Measurements from ENCODE around the gene IZUMO4.

DNA sequence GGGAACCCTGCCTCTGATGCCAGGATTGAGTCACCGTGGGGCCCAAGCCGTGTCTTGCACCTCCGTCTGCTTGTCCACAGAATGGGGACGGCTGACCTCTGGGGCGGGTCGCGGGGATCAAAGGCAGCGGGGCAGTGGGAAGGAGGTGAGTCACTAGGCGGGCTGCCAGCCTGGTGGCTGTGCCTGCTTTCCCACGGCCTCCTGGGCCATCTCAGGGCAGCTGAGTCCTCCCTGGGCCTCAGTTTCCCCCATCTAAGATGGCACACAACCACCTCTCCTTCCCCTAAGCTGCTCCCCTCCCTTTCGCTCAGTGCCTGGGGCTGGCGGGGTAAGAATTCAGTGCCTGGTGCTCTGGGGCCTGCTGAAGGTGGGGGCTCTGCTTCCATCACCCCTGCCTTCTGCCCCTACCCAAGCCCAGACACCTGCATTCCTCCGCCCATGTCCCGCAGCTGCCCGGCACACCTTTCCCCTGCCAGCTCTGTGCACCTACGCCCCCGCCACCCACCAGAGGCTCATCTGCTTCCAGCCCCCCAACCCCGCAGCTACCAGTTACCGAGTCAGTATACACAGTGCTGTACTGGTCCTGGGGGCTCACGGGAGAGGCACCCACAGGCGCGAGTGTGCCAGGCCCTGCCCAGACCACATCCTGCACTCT is 49.1 kb upstream of the IZUMO4 start:
- TF ChIP-seq EP300 (IDR thresholded peaks at IDR 0.05): no peak
- TF ChIP-seq, protein P1, sequence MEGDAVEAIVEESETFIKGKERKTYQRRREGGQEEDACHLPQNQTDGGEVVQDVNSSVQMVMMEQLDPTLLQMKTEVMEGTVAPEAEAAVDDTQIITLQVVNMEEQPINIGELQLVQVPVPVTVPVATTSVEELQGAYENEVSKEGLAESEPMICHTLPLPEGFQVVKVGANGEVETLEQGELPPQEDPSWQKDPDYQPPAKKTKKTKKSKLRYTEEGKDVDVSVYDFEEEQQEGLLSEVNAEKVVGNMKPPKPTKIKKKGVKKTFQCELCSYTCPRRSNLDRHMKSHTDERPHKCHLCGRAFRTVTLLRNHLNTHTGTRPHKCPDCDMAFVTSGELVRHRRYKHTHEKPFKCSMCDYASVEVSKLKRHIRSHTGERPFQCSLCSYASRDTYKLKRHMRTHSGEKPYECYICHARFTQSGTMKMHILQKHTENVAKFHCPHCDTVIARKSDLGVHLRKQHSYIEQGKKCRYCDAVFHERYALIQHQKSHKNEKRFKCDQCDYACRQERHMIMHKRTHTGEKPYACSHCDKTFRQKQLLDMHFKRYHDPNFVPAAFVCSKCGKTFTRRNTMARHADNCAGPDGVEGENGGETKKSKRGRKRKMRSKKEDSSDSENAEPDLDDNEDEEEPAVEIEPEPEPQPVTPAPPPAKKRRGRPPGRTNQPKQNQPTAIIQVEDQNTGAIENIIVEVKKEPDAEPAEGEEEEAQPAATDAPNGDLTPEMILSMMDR (IDR thresholded peaks at IDR 0.05): no peak
